Stimulated activated CD4-positive, alpha-beta T cell treated with anti-CD3 and anti-CD28 coated beads, TNF-alpha, amount 100 ng/mL, for 1 hour (primary cell): ENCODE results near the gene RNU6-9.
"Not testable (repeated sequence)": the region's sequence is repeated elsewhere in the genome, so short reads cannot be mapped to it uniquely, and the experiment has no call there.

Experiments
- DNase-seq, 3 donors: peaks; one replicate each; pipeline ENCODE4 v3.0.0-alpha.2; 2020; ENCODE audit warnings: low read depth in 3 of 3, low spot score in 1 of 3

The RNU6-9 gene

GRCh38 chr19:892894-893689 lies at the start of gene RNU6-9, which contains the start of gene MED16:
Gene RNU6-9, plus strand, starts transcription at chr19:893484.
Gene MED16, minus strand, starts transcription at chr19:893187. Its CDS starts 2,056 bp downstream, at chr19:891131.
- DNase-seq = peak; percentile 74 to 83 (median 79)

GRCh38 chr19:843836-844545 lies 49.3 kb upstream of the RNU6-9 start:
- DNase-seq = no peak

- DNase-seq = no peak
Measured at GRCh38 chr19:844546-844971, 48.7 kb upstream of the RNU6-9 start.

GRCh38 chr19:845707-846521 lies 47.4 kb upstream of the RNU6-9 start:
- DNase-seq = no peak

GRCh38 chr19:848386-848921 lies 44.8 kb upstream of the RNU6-9 start:
- DNase-seq = no peak

- DNase-seq = not testable (repeated sequence)
Measured at GRCh38 chr19:849195-849594, 44.1 kb upstream of the RNU6-9 start.

- DNase-seq = no peak
Measured at GRCh38 chr19:850221-850978, 42.9 kb upstream of the RNU6-9 start.

GRCh38 chr19:850979-851335 lies 42.3 kb upstream of the RNU6-9 start:
- DNase-seq = no peak

GRCh38 chr19:852136-853013 lies 40.9 kb upstream of the RNU6-9 start, which contains the start of gene ELANE:
Gene ELANE, plus strand, starts transcription at chr19:852303. Its CDS starts 26 bp downstream, at chr19:852329.
- DNase-seq = no peak

GRCh38 chr19:853014-853585 lies 40.2 kb upstream of the RNU6-9 start:
- DNase-seq = no peak

- DNase-seq = not testable (repeated sequence)
Measured at GRCh38 chr19:853614-854220, 39.6 kb upstream of the RNU6-9 start.

- no peak for DNase-seq
Measured at GRCh38 chr19:854549-854948, 38.7 kb upstream of the RNU6-9 start.

- DNase-seq = no peak
Measured at GRCh38 chr19:855142-855541, 38.1 kb upstream of the RNU6-9 start.

GRCh38 chr19:855566-856120 lies 37.6 kb upstream of the RNU6-9 start:
- no peak for DNase-seq

- no peak for DNase-seq
Measured at GRCh38 chr19:858284-858683, 35.0 kb upstream of the RNU6-9 start.

- DNase-seq = no peak
Measured at GRCh38 chr19:858868-859843, 34.1 kb upstream of the RNU6-9 start, which contains the start of gene CFD. Gene CFD, plus strand, starts transcription at chr19:859664. Its CDS starts 26 bp downstream, at chr19:859690.

GRCh38 chr19:861141-861755 lies 32.0 kb upstream of the RNU6-9 start:
- no peak for DNase-seq
